Lower leg skin (tissue), 3 donors: ENCODE results near the gene MYO19.

Experiments used
- POLR2A ChIP-seq, 2 donors: fragments of 450-650 bp; IDR thresholded peaks; one replicate each; pipeline ENCODE4 v1.6.1; 2016 to 2017; ENCODE audit warnings: antibody characterized with exemption in 2 of 2, mild to moderate bottlenecking in 1 of 2, moderate library complexity in 1 of 2
- TF ChIP-seq, protein P1 (sequence below), 3 donors: fragments of 450-650 bp; IDR thresholded peaks; one replicate each; pipeline ENCODE4 v1.5.1; 2016; ENCODE audit warnings: antibody characterized with exemption in 3 of 3, mild to moderate bottlenecking in 3 of 3, moderate library complexity in 2 of 3

DNA sequence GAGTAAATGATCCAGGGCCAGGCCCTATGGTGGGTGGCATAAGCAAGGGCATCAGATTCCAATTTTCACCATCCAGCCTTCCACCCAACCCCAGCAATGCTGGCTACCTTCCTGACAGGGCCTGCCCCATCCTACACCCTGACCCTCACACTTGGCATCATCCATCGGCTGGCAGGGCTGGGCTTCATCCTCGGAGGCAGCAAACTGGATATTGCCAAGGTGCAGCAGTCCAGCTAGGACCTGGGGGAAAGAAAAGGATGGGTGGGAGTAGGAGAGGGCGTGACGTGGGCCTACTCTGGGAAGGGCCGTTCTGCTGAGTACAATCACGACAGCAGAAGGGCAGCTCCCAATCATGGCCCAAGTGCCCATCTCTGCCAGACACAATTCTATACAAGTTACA lies 23.5 kb downstream of the MYO19 start:
- TF ChIP-seq, protein P1, sequence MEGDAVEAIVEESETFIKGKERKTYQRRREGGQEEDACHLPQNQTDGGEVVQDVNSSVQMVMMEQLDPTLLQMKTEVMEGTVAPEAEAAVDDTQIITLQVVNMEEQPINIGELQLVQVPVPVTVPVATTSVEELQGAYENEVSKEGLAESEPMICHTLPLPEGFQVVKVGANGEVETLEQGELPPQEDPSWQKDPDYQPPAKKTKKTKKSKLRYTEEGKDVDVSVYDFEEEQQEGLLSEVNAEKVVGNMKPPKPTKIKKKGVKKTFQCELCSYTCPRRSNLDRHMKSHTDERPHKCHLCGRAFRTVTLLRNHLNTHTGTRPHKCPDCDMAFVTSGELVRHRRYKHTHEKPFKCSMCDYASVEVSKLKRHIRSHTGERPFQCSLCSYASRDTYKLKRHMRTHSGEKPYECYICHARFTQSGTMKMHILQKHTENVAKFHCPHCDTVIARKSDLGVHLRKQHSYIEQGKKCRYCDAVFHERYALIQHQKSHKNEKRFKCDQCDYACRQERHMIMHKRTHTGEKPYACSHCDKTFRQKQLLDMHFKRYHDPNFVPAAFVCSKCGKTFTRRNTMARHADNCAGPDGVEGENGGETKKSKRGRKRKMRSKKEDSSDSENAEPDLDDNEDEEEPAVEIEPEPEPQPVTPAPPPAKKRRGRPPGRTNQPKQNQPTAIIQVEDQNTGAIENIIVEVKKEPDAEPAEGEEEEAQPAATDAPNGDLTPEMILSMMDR (IDR thresholded peaks at IDR 0.05): no peak
- TF ChIP-seq POLR2A (IDR thresholded peaks at IDR 0.05): no peak
